SHP77 treated with DMSO at 0.1 percent for 48 hours (cell line): ENCODE measurements around the gene OR13F1.
"Not testable (repeated sequence)": the region's sequence is repeated elsewhere in the genome, so short reads cannot be mapped to it uniquely, and the experiment has no call there.

Source experiments
- DNase-seq: peaks from one replicate; lab custom pipeline; 2025; lab: John Stamatoyannopoulos, UW

OR13F1 gene, protein sequence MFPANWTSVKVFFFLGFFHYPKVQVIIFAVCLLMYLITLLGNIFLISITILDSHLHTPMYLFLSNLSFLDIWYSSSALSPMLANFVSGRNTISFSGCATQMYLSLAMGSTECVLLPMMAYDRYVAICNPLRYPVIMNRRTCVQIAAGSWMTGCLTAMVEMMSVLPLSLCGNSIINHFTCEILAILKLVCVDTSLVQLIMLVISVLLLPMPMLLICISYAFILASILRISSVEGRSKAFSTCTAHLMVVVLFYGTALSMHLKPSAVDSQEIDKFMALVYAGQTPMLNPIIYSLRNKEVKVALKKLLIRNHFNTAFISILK

GRCh38 chr9:104503963-104504362, at the start of gene OR13F1:
OR13F1 (plus strand) TSS chr9:104504263; CDS start chr9:104504263, 0 bp downstream.
- DNase-seq, result no peak

GRCh38 chr9:104456831-104457230, 47.2 kb upstream of the OR13F1 start:
- no peak for DNase-seq

- no peak for DNase-seq
Measured at GRCh38 chr9:104463864-104464263, 40.2 kb upstream of the OR13F1 start.

GRCh38 chr9:104468261-104468660, 35.8 kb upstream of the OR13F1 start:
- no peak for DNase-seq

DNA sequence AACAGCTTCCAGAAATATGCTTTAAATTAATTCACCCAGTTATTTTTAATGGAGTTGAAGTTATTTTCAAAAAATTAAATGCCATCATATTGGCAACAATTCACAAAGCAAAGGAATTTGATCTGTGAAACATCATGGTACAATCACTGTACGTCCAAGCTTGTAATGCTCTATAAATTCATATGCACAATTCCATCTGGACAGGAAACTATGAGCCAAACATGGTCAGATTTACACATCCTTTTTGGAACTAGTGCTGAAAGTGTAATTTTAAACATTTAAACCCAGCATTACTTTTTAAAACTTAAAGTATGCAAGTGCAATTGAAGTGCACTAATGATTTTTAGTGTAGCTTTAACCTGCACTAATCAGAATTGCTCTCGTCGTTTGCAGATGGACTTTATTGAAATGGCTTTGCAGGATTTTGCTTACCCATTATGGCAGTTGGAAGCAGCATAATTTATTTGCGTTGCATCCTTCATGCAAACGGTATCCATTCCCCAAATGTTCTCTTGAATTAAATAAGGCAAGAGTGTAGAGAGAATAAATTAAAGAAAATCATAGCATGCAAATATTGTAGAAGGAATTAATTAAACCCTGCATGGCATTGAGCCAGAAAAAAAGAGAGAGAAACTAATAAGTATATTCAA, 21.0 kb upstream of the OR13F1 start:
- no peak for DNase-seq

DNA sequence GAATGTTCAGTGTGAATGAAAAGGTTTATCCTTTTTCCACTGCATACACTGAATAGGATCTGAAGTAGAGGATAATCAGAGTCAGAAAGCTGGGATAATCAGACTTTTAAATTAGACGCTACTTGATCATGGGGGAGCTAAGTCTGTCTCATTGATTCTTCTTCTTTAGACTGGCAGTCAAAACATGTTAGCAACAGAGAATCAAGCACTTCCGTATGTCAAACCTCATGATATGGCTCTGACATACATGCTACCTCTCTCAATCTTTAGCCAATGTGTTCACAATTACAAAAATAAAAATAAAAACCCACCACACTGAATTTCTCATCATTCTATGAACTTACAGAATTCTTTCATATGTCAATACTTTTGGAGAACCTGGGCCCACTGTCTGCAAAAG, 19.0 kb upstream of the OR13F1 start:
- DNase-seq, result no peak

DNA sequence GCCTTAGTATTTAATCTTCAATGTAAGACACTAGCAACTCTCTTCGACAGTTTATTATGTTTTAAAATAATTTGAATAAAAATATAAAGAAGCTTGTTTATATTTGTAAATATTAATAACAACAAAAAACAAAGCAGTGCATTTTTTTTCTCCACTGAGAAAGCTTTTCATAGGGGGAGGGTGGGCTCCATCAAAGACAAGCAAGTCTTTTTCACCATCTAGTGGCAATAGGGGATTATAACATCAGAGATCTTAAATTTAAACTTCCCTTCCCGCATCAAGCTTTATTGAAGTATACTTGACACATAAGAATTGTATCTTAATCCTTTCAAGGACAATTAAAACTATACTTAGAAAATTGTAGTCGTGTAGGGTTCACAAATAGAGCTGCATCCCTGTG, 9.3 kb upstream of the OR13F1 start:
- DNase-seq, result peak; percentile 6

- no peak for DNase-seq
Measured at GRCh38 chr9:104503440-104503839, 623 bp upstream of the OR13F1 start.

DNA sequence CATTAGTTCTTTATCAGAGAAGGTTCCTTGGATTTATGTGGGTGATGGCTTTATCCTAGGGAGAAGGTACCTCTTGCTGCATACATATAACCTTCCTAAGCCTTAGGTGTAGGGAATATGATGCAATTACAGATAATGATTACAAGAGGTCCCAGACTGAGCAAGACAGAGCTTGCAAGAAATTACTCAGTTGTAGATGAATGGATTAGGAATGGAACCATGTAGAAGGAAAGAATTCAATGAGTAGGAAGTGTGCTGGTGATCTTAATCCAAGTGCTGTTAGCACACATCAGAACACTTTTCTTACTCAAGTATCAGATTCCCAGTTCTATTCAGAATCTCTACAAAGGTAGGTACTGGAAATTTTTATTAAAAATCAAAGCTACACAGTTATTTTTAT, 2.5 kb downstream of the OR13F1 start:
- no peak for DNase-seq

DNA sequence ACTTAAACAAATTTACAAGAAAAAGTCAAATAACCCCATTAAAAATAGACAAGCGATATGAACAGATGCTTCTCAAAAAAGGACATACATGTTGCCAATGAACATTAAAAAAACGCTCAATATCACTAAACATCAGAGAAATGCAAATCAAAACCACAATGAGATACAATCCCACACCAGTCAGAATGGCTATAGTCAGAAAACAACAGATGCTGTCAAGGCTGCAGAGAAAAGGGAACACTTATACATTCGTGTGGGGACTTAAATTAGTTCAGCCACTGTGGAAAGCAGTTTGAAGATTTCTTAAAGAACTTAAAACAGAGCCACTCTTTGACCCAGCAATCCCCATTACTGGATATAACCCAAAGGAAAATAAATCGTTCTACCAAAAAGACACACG, 10.8 kb downstream of the OR13F1 start:
- DNase-seq, result no peak

DNA sequence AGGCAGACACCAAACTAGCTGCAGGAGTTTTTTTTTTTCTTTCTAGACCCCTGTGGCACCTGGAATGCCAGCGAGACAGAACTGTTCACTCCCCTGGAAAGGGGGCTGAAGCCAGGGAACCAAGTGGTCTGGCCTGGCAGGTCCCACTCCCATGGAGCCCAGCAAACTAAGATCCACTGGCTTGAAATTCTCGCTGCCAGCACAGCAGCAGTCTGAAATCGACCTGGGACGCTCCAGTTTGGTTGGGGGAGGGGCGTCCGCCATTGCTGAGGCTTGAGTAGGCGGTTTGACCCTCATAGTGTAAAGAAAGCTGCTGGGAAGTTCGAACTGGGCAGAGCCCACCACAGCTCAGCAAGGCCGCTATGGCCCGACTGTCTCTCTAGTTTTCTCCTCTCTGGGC, 16.2 kb downstream of the OR13F1 start:
- not testable (repeated sequence) for DNase-seq

GRCh38 chr9:104527109-104527508, 23.0 kb downstream of the OR13F1 start, which contains the start of gene OR13C4:
OR13C4 (minus strand) TSS chr9:104527209; CDS start chr9:104527209, 0 bp downstream.
- DNase-seq, result no peak

GRCh38 chr9:104536756-104537155, 32.7 kb downstream of the OR13F1 start, which contains the start of gene OR13C3:
OR13C3 (minus strand) TSS chr9:104536856; CDS start chr9:104536723, 133 bp downstream.
- no peak for DNase-seq

DNA sequence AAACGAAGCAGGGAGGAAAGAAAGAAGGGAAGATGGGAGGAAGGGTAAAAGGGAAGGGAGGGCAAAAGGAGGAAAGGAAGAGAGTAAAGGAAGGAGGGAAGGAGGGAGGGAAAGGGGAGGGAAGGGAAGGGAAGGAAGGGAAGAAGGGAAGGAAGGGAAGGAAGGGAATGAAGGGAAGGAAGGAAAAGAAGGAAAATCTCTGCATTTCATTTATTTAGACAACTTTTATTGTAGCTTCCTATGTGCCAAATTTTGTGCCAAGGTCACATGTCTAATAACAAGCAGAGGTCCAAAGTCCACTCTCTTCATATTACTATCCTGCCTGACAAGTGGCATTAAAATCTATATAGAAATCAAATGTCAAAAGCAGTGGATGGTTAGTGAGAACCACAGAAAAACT, 35.2 kb downstream of the OR13F1 start:
- no peak for DNase-seq

DNA sequence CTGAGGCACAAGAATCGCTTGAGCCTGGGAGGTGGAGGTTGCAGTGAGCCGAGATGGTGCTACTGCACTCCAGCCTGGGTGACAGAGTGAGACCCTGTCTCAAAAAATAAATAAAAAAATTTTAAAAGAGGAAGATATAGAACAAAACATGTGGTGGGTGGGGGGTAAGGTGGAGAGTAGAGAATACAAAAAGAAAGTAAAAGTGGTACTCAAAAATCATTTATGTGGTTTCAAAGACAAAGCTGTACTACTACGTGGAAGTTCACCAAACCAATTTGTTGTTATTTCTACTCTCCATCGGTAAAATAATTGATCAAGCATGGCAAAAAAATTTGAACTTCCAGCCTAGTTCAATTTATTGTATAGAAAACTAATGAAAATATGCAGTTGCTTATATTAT, 40.6 kb downstream of the OR13F1 start:
- no peak for DNase-seq

DNA sequence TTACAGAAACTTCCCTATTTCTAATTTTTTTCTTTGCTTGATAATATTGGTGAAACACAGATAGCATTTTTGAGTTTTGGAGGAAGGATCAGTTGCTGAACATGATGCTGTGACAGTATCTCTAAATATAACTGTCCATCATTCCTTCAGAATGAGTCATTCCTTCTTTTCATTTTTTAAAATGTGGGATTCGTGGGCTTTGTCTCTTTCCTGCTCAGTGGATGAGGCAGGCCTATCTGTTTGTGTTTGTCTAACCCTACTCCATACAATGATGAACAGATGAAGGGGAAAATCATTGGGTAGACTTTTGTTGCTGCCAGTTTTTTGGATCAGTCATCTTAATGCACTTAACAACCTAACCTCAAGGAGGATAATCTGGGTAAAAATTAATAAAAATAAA, 49.2 kb downstream of the OR13F1 start:
- no peak for DNase-seq
